ENCODE measurements around the gene ODC1.

Gene ODC1

DNA sequence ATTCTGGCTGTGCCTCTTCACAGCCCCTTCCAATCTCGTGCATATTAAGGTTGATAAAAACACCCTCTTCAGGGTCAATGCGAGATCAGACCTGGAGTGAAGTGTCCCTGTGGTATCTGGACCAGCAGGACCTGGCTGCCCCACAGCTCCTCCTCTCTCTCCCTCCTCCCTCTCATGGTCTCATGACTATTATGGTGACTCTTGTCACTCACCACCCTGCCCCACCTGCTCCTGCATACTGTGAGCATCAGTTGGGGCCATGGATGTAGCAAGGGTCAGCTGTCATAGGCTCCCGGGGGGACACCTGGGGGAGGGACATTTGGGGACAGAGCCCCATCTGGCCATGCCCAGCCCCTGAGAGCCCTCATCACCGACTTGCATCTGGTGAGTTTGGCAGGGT, 50.2 kb downstream of the ODC1 start:
- DNase-seq: peak; percentile 82 to 93

DNA sequence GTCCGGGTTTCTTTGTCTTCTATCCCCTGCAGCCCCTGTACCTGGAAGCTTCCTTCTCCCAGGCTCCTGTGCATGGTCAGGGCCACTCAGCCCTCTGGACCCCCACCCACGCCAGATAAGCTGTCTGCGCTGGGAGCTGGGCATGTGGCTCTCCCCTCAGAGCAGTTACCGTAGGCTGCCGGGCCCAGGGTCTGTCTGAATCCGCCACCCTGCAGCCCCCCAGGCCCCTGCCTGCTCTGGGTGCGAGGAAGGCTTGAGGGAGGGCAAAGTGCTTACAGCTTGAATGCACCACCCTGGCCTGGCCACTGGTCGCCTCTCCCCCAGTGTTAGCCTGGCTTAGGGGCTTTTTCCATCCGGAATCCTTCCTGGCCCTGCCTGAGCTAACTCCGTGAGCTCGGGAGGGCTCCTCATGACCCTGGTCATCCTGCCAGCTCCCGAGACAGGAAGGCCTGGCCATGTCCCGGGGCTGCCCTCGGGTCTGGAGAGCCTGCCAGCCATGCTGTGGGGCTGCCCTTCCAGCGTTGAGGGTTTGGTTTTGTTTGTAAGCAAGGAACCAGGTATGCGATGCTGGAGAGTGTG, 50.7 kb downstream of the ODC1 start:
- DNase-seq: no peak

DNA sequence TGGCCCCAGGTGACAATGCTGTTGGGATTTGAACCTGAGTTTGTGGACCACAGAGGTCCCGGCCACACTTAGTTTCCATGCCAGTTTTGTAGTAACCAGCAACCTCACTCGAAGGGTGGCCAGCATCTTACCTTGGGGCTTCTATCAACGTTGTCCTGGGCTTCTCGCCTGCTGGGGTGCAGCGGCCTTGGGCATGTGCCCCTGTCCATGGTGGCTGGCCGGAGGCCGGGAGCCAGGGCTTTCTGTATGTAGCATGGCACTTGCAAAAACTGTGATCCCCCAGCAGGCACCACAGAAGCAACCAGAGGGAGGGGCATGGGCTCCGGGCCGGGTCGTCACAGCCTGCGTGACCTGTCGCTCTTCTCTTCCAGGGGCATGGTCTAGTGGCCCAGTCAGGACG, 51.7 kb downstream of the ODC1 start:
- no peak for DNase-seq

DNA sequence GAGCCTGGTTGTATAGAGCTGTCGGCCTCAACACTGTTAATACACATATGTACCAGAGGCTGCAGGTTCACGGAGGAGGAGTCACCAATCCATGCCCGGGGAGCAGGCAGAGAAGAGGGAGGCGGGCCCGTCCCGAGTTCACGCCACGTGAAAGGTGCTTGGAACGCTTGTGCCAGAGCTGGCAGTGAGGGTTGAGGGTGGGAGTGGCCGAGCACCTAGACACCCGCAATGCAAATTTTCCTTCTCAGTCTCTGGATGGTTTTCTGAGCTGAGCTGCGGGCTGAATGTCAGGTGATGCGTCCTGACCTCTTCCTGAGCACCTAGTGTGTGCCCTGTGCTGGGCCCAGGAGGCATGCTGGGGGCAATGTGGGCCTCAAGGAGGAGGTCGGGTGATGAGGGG, 52.2 kb downstream of the ODC1 start:
- DNase-seq: no peak

DNA sequence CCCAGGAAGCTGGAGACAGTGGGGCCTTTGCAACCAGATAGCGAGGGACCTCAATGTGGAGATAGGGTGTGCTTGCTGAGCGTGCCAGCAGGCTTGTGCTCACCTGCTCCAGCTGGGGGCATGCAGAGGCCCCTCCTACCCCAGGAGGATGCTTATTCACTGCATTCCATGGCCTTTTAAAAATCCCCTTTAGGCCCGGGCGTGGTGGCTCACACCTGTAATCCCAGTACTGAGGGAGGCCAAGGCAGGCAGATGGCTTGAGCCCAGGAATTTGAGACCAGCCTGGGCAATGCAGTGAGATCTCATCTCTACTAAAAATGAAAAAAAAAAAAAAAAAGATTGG, 54.5 kb downstream of the ODC1 start:
- no peak for DNase-seq

DNA sequence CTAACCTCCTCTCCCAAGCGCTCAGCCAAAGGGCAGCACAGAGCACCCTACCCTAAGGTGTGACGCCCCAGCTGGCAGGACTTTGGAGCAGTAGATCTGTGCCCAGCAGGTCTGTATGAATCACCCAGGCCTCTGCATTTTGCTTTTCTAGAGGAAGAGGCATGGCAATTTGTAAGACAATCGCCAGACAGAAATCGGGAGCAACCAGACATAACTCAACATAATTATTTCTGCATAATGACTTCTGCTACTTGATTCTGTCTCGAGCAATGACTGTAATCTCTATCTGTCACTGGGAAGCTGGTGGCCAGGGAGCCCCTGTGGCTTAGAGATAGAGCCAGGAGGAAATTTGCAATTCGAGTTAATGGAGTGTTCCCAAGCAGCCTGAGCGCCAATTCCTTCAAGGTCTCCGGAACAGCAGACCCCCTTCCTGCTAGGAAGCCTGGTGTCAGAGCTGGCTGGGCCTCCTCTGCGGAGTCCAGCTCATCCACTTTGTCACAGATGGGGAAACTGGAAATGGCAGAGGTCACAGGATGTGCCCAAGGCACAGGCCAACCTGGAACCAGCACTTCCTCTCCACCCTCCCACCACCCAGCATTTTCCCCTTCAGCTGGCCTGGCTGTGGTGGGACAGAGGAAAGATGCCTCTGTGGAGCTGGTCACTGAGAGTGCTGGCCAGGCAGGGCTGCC, 55.0 kb downstream of the ODC1 start:
- no peak for DNase-seq

DNA sequence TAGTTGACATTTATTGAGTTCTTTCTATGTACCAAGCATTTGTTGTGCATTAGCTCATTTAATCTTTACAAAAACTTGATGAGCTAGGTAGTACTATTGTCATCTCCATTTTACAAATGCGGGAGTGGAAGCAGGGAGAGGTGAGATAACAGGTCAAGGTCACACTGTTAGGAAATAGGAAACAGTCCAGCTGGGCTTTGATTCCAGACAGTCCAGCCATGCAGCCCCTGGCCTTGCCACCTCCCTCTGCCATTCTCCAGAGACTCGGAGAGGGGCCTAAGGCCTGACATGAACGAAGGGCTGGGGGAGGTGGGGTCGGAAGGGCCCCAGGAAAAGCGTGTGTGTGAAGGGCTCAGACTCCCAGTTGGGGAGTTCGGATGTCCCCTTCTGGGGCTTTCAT, 55.6 kb downstream of the ODC1 start:
- no peak for DNase-seq

DNA sequence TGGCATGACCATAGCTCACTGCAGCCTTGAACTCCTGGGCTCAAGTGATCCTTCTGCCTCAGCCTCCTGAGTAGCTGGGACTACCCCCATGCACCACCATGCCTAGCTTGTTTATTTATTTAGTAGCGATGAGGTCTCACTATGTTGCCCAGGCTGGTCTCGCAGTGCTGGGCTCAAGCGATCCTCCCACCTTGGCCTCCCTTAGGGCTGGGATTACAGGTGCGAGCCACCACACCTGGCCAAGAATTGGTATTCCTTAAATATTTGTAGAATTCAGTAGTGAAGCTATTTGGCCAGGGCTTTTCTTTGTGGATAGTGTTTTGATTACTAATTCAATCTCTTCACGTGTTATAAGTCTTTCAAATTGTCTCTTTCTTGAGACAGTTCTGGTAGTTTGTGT, 56.0 kb downstream of the ODC1 start:
- DNase-seq: no peak

DNA sequence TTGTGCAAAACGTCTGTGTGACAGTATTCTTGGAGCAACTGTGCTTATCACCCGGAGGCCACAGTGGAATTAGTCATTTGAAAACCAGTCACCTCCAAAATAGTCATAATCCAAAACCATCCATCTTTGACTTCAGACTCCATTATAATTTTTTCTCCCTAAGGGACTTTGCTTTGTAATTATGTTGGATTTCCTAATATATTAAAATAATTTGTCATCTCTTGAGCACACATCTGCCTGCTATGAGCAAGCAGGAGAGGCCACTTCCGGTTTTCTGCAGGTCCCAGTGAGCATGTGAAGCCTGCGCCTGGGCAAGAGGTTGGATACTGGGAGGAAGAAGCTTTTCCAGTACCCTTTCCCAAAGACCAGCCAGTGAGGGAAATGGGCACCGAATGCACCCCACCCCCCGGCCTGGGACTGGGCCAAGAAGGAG, 57.7 kb downstream of the ODC1 start:
- no peak for DNase-seq
